Activated naive CD8-positive, alpha-beta T cell treated with anti-CD3 and anti-CD28 coated beads for 36 hours (primary cell): ENCODE results near the gene PAK1. TPM values are rescaled to one million over a fixed set of nuclear protein-coding genes. Genes with fewer than 3 reads are reported as not detected.
"Not testable (repeated sequence)": the region's sequence is repeated elsewhere in the genome, so short reads cannot be mapped to it uniquely, and the experiment has no call there.

Source experiments
- DNase-seq: peaks from one replicate; pipeline ENCODE4 v3.0.0; 2021
- H3K27ac Mint-ChIP-seq: one replicate; pipeline ENCODE4 v1.8.0; 2022; ENCODE audit warnings: mild to moderate bottlenecking, moderate library complexity, mixed read lengths
- H3K27me3 Mint-ChIP-seq: one replicate; pipeline ENCODE4 v1.8.0; 2022; ENCODE audit warnings: mild to moderate bottlenecking, mixed read lengths
- H3K36me3 Mint-ChIP-seq: one replicate; pipeline ENCODE4 v1.8.0; 2021; ENCODE audit warnings: mild to moderate bottlenecking, mixed read lengths
- H3K4me1 Mint-ChIP-seq: one replicate; pipeline ENCODE4 v1.8.0; 2021; ENCODE audit warnings: mixed read lengths
- H3K4me3 Mint-ChIP-seq: one replicate; pipeline ENCODE4 v1.8.0; 2022; ENCODE audit warnings: mild to moderate bottlenecking, moderate library complexity, mixed read lengths
- H3K9me3 Mint-ChIP-seq: one replicate; pipeline ENCODE4 v1.8.0; 2022; ENCODE audit warnings: mixed read lengths
- total RNA-seq, 2 experiments: library from RNA; stranded (reverse); gene quantifications; one replicate each; pipeline ENCODE4 v1.2.3, GENCODE V29; 2021

PAK1 gene
- total RNA-seq, 2 experiments from 2014 or later, result 40.1 to 43.0 TPM

- Mint-ChIP-seq H3K27ac (no peak overlapping the region), H3K4me1 (peaks cover 2% of the 10 kb centered on the region), H3K4me3 (no peak overlapping the region), H3K36me3 (peaks cover 13% of the 10 kb centered on the region), H3K27me3 (no peaks in the 10 kb centered on the region), H3K9me3 (no peaks in the 10 kb centered on the region)
- no peak for DNase-seq
Measured at GRCh38 chr11:77387701-77388100, 86.2 kb downstream of the PAK1 start.

DNA sequence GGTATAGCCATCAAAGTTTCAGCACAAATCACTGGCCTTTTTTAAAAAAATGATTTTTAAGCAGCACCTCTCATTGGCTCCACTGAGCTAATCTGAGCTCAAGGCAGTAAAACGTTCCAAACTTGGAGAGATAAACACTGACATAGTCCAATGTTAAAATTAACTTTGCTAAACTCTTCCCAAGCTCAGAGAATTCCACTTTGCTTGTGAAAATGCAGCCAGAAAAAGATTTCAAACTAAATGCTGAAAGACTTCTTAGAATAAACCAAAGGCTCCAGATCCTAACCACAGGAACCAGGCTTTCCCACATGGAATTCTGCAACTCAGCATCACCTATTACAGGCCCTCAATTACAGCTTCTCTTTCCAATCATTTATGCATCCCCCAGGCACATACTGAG lies 87.7 kb downstream of the PAK1 start:
- Mint-ChIP-seq H3K4me3 (no peak overlapping the region), H3K27me3 (no peaks in the 10 kb centered on the region), H3K27ac (no peak overlapping the region), H3K9me3 (no peaks in the 10 kb centered on the region), H3K4me1 (peaks cover 5% of the 10 kb centered on the region), H3K36me3 (peaks cover 13% of the 10 kb centered on the region)
- DNase-seq, result no peak

DNA sequence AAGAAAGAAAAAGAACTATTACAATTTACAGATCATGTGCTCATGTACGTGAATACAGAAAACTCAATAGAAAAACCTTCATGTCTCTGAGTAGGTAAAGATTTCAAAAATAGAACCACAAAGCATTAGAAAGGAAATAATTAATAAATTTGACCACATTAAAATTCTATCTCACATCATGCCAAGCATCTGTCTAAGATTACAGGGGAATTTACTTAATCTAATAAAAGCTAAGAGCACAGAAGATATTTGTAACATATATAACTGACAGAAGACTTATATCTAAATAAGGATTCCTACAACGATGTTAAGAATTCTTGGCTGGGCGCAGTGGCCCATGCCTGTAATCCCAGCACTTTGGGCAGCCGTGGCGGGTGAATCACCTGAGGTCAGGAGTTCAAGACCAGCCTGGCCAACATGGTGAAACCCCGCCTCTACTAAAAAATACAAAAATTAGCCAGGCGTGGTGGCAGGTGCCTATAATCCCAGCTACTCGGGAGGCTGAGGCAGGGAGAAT lies 88.6 kb downstream of the PAK1 start:
- H3K27me3 Mint-ChIP-seq, H3K4me3 Mint-ChIP-seq, H3K9me3 Mint-ChIP-seq, H3K4me1 Mint-ChIP-seq, H3K27ac Mint-ChIP-seq, DNase-seq: not testable (repeated sequence)
- H3K36me3 Mint-ChIP-seq, result peaks cover 10% of the 10 kb centered on the region

GRCh38 chr11:77384571-77384970 lies 89.3 kb downstream of the PAK1 start:
- no peaks in the 10 kb centered on the region for H3K9me3 Mint-ChIP-seq
- no peak overlapping the region for H3K27ac Mint-ChIP-seq
- H3K4me3 Mint-ChIP-seq, result no peak overlapping the region
- no peaks in the 10 kb centered on the region for H3K27me3 Mint-ChIP-seq
- DNase-seq, result no peak
- H3K36me3 Mint-ChIP-seq, result peaks cover 13% of the 10 kb centered on the region
- H3K4me1 Mint-ChIP-seq, result peaks cover 7% of the 10 kb centered on the region

- DNase-seq, H3K27ac Mint-ChIP-seq, H3K9me3 Mint-ChIP-seq, H3K4me3 Mint-ChIP-seq, H3K4me1 Mint-ChIP-seq, H3K27me3 Mint-ChIP-seq: not testable (repeated sequence)
- peaks cover 17% of the 10 kb centered on the region for H3K36me3 Mint-ChIP-seq
Measured at GRCh38 chr11:77383349-77383748, 90.5 kb downstream of the PAK1 start.

DNA sequence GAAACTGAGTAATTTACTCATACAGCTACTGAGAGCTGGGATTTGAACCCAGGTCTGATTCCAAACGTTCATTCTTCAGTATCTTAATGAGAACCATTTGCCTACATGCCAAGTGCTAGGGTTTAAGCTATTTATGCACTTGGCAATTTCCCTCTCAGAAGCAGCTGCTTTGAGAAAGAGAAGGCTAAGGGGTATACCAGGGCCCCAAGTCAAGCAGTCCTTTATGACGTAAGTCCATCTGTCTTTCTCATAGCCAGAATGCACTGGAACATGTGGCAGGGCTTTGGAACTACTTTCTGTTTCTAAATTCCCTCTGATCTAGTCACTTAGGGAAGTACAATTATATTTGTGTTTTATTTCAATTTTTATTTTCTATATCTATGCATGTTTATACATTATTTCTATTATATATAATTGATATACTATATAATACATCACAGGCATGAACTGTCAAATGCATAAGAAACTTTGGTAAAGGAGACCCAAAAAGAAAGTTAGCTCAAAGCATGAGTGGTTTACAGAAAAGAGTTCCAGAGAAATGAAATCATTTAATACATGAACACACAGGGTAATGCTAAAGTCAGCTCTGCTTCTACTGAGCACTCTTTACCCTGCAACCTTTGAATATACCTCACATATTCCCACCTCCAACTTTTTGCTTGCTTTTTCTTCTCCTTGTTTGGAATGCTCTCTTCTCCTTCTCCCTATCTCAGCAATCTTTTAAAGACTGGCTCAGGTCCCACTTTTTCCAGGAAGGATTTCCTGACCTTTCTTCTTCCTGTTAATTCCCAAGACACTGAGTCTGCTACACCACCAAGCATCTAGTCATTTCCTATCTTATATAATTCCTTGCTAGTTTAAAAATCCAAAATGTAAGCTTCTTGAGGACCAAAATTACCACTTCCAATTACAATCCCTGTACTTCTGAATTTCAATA lies 91.9 kb downstream of the PAK1 start:
- no peak overlapping the region for H3K27ac Mint-ChIP-seq
- no peaks in the 10 kb centered on the region for H3K9me3 Mint-ChIP-seq
- H3K36me3 Mint-ChIP-seq, result peaks cover 17% of the 10 kb centered on the region
- H3K4me3 Mint-ChIP-seq, result no peak overlapping the region
- H3K27me3 Mint-ChIP-seq, result no peaks in the 10 kb centered on the region
- peaks cover 5% of the 10 kb centered on the region for H3K4me1 Mint-ChIP-seq
- no peak for DNase-seq

GRCh38 chr11:77379934-77380333 lies 94.0 kb downstream of the PAK1 start:
- H3K9me3 Mint-ChIP-seq, result no peaks in the 10 kb centered on the region
- no peak for DNase-seq
- no peaks in the 10 kb centered on the region for H3K27me3 Mint-ChIP-seq
- H3K4me1 Mint-ChIP-seq, result peaks cover 5% of the 10 kb centered on the region
- no peak overlapping the region for H3K4me3 Mint-ChIP-seq
- H3K27ac Mint-ChIP-seq, result no peak overlapping the region
- peaks cover 17% of the 10 kb centered on the region for H3K36me3 Mint-ChIP-seq

DNA sequence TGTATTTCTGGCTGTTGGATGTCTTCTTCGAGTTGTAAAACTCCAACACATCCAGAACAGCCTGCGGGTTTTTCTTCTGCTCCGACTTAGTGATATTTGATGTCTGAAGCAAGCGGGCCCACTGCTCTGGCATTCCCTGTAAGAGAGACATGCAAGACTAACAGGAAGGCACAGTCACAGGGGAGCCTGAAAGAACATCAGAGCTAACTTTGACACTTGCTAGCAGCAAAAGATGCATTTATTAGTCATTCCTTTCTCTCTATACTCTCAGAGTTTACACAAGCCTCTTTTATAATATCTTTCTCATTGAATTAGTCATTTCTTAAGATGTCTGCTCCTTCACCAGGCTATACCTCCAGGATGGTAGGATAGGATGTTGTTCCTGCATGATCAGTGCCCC lies 94.6 kb downstream of the PAK1 start:
- Mint-ChIP-seq H3K36me3 (peaks cover 16% of the 10 kb centered on the region), H3K9me3 (no peaks in the 10 kb centered on the region), H3K4me1 (peaks cover 5% of the 10 kb centered on the region), H3K27me3 (no peaks in the 10 kb centered on the region), H3K27ac (no peak overlapping the region), H3K4me3 (no peak overlapping the region)
- no peak for DNase-seq

DNA sequence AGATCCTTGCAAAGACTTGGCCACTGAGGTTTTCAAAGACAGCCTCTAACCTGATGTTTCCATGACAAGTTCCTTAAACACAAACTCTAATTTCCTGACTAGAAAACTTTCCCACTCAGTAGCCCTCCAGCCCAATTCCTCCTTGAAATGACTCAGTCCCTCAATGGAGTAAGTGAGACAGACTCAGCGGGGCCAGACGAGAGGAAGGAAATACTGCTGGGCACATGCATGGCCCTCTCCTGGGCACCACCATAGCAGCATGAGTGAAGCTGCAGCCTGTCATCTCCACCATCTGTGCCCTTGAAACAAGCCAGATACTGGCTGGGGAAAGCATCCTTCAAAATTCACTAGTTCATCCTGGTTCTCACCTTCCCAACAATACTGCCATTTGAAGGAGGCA lies 96.2 kb downstream of the PAK1 start:
- peaks cover 5% of the 10 kb centered on the region for H3K4me1 Mint-ChIP-seq
- no peaks in the 10 kb centered on the region for H3K27me3 Mint-ChIP-seq
- H3K9me3 Mint-ChIP-seq, result no peaks in the 10 kb centered on the region
- H3K4me3 Mint-ChIP-seq, result no peak overlapping the region
- peaks cover 14% of the 10 kb centered on the region for H3K36me3 Mint-ChIP-seq
- DNase-seq, result no peak
- no peak overlapping the region for H3K27ac Mint-ChIP-seq

DNA sequence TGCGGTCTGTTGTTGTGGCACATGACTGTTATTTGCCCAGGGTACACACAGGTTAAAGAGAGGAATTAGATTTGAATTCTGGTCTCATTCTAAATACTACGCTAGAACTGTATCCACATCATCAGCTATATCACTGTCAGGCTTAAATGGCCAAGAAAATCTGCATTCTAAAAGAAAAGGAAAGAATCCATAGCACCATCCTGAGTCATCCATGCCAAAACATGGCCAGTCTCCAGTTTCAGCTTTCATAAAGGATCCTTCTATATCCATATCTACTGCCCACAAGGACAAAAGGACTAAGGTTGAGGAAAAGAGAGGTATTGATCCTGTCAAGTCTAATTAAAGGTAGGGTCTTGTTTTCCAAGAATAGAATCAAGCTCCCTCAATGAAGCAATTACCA lies 98.8 kb downstream of the PAK1 start:
- H3K4me3 Mint-ChIP-seq, result no peak overlapping the region

DNA sequence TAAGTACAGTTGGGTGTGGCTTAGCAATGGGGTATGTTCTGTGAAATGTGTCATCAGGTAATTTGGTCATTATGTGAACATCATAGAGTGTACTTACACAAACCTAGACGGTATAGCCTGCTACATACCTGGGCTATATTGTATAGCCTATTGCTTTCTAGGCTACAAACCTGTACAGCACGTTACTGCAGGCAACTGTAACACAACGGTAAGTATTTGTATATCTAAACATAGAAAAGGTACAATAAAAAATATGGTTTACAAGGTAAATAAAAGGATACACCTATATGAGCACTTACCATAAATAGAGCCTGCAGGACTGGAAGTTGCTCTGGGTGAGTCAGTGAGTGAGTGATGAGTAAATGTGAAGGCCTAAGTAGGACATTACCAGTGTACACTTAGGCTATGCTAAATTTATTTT lies 99.3 kb downstream of the PAK1 start:
- no peak overlapping the region for H3K27ac Mint-ChIP-seq
- H3K4me3 Mint-ChIP-seq, result no peak overlapping the region
- H3K9me3 Mint-ChIP-seq, result no peaks in the 10 kb centered on the region
- H3K4me1 Mint-ChIP-seq, result peaks cover 5% of the 10 kb centered on the region
- peaks cover 15% of the 10 kb centered on the region for H3K36me3 Mint-ChIP-seq
- H3K27me3 Mint-ChIP-seq, result no peaks in the 10 kb centered on the region
- DNase-seq, result no peak

More for the DNA sequence above, 98.8 kb downstream of the PAK1 start:
- Mint-ChIP-seq H3K4me1 (peaks cover 5% of the 10 kb centered on the region), H3K27ac (no peak overlapping the region), H3K36me3 (peaks cover 18% of the 10 kb centered on the region), H3K9me3 (no peaks in the 10 kb centered on the region), H3K27me3 (no peaks in the 10 kb centered on the region)
- DNase-seq, result no peak

DNA sequence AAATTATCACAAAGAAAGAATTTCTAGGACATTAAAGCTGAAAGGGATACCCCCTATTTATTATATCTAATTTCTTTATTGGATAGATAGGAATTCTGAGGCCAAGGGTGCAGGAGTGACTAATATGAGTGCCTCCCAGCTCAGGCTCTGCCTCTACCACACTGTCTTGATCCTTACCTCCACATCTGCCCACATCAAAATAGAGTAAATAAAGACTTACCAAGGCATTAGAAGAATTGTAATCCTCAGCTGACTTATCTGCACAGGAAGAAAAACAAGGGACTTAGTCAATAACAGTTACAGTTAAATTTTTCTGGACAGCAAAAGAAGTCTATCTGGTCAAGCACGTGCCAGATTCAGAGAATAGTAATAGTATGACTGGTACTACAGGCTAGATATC lies 99.8 kb downstream of the PAK1 start:
- Mint-ChIP-seq H3K9me3 (no peaks in the 10 kb centered on the region), H3K4me1 (peaks cover 5% of the 10 kb centered on the region), H3K27me3 (no peaks in the 10 kb centered on the region), H3K36me3 (peaks cover 11% of the 10 kb centered on the region), H3K4me3 (no peak overlapping the region), H3K27ac (no peak overlapping the region)
- DNase-seq, result no peak

GRCh38 chr11:77372726-77373125 lies 101.2 kb downstream of the PAK1 start:
- Mint-ChIP-seq H3K4me1 (peaks cover 5% of the 10 kb centered on the region), H3K36me3 (peaks cover 8% of the 10 kb centered on the region), H3K27me3 (no peaks in the 10 kb centered on the region), H3K9me3 (no peaks in the 10 kb centered on the region), H3K27ac (no peak overlapping the region), H3K4me3 (no peak overlapping the region)
- no peak for DNase-seq

- Mint-ChIP-seq H3K4me3 (no peak overlapping the region), H3K9me3 (no peaks in the 10 kb centered on the region), H3K36me3 (peaks cover 13% of the 10 kb centered on the region), H3K27me3 (no peaks in the 10 kb centered on the region), H3K4me1 (peaks cover 5% of the 10 kb centered on the region), H3K27ac (no peak overlapping the region)
- DNase-seq, result no peak
Measured at GRCh38 chr11:77371646-77372045, 102.2 kb downstream of the PAK1 start.

DNA sequence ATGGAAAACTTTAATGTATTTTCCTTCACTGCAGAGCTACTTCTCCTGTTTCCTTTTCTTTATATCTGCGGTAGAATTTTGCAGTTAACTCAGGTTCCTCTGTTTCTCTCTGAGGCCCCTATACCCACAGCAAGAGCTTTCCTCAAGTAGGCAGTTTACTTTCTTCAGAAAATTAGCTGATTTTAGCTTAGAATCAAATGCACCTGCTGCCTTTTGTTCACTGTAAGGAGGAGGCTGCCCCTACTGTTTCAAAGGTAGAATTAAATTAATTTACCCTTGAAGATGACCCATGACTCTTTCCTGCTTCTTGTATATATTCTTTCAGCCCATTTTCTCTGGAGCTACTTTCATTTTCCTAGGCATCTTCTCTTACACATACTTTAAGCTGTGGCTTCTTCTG lies 103.7 kb downstream of the PAK1 start:
- Mint-ChIP-seq H3K36me3 (peaks cover 18% of the 10 kb centered on the region), H3K27ac (no peak overlapping the region), H3K4me3 (no peak overlapping the region), H3K9me3 (peaks cover 2% of the 10 kb centered on the region), H3K27me3 (no peaks in the 10 kb centered on the region), H3K4me1 (peaks cover 5% of the 10 kb centered on the region)
- DNase-seq, result no peak

DNA sequence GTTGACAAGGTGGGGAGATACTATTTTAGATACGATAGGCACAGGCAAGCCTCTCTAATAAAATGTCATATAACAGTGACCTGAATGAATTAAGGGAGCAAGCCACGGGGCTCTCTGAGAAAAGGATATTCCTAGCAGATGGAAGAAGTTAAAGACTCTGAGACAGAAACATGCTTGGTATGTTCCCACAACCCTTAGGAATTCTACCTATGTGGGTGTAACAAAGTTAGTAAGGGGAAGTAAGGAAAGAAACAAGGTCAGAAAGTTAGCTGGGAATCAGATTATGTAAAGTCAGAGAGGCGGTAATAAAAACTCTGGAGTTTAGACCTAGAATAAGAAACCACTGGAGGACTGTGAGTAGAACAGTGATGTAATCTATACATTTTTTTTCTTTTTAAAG lies 112.7 kb downstream of the PAK1 start:
- DNase-seq, result no peak
- Mint-ChIP-seq H3K27ac (no peak overlapping the region), H3K27me3 (no peaks in the 10 kb centered on the region), H3K4me1 (no peaks in the 10 kb centered on the region), H3K9me3 (peaks cover 2% of the 10 kb centered on the region), H3K4me3 (no peak overlapping the region), H3K36me3 (peaks cover 24% of the 10 kb centered on the region)
